Stimulated activated CD4-positive, alpha-beta T cell treated with anti-CD3 and anti-CD28 coated beads, Interleukin-1b, Interleukin-23, amount 100 ng/mL, for 24 hours (primary cell): ENCODE measurements around the gene PEX5L.

Source experiments
- DNase-seq, 4 experiments: peaks; one replicate each; pipeline ENCODE4 v3.0.0-alpha.2; 2020; ENCODE audit warnings: low read depth in 4 of 4, low spot score in 1 of 4

Gene PEX5L

DNA sequence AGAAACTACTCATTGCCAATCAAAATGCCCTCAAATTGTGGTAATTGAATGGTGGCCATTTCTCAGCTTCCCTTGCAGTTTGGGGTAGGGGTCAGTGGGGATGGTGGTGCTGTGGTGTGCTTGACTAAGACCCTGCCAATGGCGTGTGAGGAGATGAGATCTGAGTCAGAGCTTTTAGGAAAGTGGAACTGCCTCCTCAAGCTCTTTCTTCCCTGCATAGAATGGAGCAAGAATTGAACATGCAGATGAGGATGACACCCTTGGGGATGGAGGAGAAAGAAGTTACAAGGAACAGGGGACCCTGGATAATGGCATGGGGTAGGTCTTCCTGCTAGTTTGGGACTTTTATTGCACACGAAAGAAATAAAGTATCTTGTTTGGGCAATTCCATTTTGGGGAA, 188.0 kb downstream of the PEX5L start:
- no peak for DNase-seq

GRCh38 chr3:179842061-179842460, 194.7 kb downstream of the PEX5L start:
- no peak for DNase-seq

- DNase-seq, result no peak
Measured at GRCh38 chr3:179840985-179841384, 195.8 kb downstream of the PEX5L start.

DNA sequence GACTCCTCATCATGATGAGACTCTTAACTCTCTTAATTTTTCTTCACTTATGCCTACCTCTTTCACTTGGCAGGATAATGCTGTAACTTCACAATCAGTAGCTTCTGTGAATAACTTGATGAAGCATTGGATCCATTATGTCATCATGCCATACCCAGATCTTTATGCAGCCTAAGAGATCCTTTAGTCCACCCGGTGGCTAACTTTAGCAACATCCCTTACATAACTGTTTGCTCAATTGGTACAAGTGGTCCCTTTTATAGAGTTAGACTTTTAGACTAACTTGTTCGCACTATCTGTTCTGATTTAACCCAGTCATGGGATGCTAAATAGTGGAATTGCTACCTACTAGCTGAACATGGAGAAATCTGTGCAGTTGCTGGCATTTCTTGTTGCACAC, 199.4 kb downstream of the PEX5L start:
- DNase-seq, result no peak

- no peak for DNase-seq
Measured at GRCh38 chr3:179833294-179833693, 203.4 kb downstream of the PEX5L start.

GRCh38 chr3:179832333-179832854, 204.3 kb downstream of the PEX5L start:
- DNase-seq, result no peak

- DNase-seq, result no peak
Measured at GRCh38 chr3:179829401-179829800, 207.3 kb downstream of the PEX5L start.

GRCh38 chr3:179828738-179829137, 208.0 kb downstream of the PEX5L start:
- no peak for DNase-seq

- DNase-seq, result no peak
Measured at GRCh38 chr3:179826247-179826637, 210.5 kb downstream of the PEX5L start.

- DNase-seq, result no peak
Measured at GRCh38 chr3:179825527-179826246, 211.1 kb downstream of the PEX5L start.

DNA sequence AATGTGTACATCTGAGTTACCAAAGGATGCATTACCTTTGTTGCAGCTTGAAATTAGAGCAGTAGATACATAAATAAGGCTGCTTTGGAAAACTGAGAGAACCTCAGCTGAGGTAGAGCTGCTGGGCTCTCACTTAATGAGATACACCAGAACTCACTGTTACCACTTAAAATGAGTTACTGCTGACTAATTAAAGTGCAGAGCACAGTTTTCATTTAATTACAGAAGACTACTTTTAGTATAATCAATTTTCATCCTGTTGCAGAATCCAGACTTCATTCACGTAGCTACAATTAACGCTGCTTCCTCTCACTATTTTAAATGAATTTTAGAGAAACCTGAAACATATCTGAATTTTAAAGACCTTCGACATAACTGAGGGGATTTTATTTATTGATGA, 214.4 kb downstream of the PEX5L start:
- no peak for DNase-seq

GRCh38 chr3:179819379-179819778, 217.4 kb downstream of the PEX5L start:
- no peak for DNase-seq

DNA sequence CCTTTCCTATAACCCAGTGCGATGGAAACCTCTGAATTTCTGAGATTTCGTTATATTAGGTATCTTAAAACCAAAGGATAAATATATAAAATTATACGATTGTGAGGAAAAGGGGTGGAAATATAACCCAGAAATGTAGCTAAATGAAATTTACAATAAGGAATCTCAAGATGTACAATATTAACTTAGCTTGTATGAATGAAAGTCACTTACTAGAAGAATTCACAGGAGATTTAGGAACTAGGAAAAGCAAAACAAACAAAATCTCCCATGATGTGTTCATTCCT, 224.7 kb downstream of the PEX5L start:
- no peak for DNase-seq

- DNase-seq, result no peak
Measured at GRCh38 chr3:179811321-179812095, 225.2 kb downstream of the PEX5L start.

DNA sequence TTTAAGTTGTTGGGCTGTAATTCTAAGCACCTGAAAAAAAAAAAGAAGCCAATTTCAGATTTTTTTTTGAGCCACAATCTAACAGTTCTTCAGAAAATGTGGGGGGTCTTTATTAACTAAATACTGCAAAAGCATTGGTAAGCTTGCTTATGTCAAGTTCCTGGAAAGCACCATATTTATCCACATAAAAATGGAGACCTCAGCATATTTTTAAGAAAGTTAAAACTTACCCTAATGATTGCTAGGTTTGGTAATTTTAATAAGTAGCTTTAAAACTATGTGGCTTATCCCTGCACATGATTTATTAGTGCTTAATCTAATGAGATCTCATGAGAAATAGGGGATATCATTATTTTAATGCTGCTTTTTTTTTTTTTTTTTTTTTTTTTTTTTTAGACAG, 227.1 kb downstream of the PEX5L start:
- DNase-seq, result no peak

DNA sequence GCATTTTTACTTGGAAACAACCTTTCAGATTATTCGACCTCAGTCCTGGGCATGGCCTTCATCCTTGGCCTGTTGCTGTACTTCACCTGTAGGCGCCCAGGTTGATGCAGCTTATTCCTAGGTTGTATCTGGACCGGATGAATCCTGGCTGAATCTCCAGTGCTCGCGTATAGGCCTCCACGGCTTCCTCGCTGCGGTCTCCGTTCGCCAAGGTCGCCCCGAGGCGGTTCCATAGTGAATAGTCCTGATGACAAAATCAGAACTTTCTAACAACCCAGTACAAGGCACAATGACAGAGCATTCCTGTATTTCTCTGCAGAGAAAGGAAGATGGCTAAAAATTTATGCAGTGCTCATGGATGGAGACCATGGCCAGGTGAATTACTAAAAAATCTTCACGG, 229.1 kb downstream of the PEX5L start:
- DNase-seq, result no peak

DNA sequence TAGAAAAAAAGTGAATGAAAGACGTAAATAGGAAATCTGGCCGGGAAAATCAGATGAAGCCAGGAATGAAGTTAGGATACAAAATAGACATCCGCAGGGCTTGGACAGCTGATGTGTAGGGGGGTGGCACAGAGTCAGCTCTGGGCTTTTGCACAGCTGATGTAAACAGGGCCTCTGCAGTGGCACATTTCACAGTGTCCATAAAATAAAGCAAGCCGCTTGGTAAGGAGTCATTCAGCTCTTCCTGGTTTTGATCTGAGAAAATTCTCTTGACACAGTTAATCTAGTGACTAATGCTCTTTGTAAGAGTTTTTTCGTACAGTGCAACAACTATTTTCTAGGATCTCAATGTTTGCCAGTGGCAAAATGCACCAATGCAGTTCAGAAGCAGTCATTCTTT, 230.6 kb downstream of the PEX5L start:
- DNase-seq, result no peak

GRCh38 chr3:179801856-179802255, 234.9 kb downstream of the PEX5L start:
- DNase-seq, result no peak

DNA sequence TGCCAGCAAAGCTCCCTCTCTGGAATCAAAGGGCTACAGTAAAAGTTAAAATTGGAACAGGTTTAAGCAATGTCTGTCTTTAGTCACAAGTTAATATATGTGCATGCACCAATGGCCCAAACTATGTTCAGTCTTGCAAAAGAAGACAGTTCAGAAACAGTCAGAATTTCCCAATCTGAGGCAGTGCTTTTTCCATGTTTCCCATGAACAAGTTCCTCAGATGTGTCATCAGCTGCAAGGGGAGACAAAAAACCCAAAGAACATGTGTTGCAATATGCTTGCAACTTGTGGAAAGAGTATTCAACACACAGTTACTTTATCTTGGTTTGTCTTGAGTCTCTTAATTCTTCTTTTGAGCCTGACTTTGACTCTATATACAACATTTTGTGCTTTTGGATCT, 235.5 kb downstream of the PEX5L start:
- DNase-seq, result no peak

GRCh38 chr3:179797192-179797591, 239.5 kb downstream of the PEX5L start:
- DNase-seq, result no peak

GRCh38 chr3:179796421-179796820, 240.3 kb downstream of the PEX5L start:
- no peak for DNase-seq

DNA sequence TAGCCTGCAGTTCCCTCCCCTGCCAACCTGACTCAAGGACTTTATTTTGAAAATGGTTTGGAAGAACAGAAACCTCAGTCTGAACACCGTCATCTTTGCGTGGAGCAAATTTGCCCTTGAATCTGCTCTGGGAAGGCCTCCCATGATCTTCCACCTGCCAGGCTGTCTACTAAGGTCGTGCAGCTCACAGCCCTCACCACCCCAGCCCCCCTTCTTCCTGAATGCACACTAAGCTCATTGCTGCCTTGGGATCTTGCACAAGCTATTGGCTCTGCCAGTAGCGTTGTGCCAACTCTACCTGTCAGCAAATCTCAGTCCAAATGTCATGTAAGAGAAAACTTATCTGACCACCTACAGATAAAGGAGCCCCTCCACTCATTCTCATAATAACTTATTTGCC, 242.4 kb downstream of the PEX5L start:
- no peak for DNase-seq

DNA sequence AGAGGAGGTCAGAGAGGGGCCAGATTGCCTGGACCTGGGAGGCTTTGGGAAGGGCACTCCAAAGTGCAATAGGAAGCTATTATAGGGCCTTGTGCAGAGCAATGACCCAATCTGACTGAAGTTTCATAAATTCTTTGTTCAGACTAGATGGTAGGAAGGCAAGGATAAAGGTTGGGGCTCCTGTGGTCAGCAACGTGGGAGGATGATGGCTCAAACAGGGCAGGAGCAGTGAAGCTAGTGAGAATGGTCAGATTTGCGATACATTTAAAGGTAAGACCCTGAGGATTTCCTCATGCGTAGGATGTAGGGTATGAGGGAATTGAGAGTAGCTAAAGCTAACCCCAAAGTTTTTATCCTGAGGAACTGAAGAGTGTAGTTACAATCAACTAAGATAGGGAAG, 244.9 kb downstream of the PEX5L start:
- no peak for DNase-seq
